WERI-Rb-1 (cell line): Measurements from ENCODE around the gene CST9L.

Experiments used
- DNase-seq: peaks from one replicate; pipeline ENCODE4 v3.0.0-alpha.2; 2020
- H3K27ac ChIP-seq: fragments of 250-450 bp; sonication (Bioruptor Pico); 2 replicates; pipeline ENCODE4 v1.5.1; 2020; ENCODE audit warnings: mild to moderate bottlenecking, moderate library complexity
- H3K27me3 ChIP-seq: fragments of 250-450 bp; sonication (Bioruptor Pico); 2 replicates; pipeline ENCODE4 v1.5.1; 2021; ENCODE audit warnings: mild to moderate bottlenecking, low read depth, moderate library complexity; ENCODE audit not compliant: insufficient read depth, severe bottlenecking
- H3K36me3 ChIP-seq: fragments of 250-450 bp; sonication (Bioruptor Pico); 2 replicates; pipeline ENCODE4 v1.5.1; 2020; ENCODE audit warnings: mild to moderate bottlenecking, moderate library complexity
- H3K4me3 ChIP-seq: 2 replicates; pipeline ENCODE4 v1.5.1; 2011; ENCODE audit warnings: low read depth, mild to moderate bottlenecking, control low read depth, low read length
- H3K9me3 ChIP-seq: fragments of 250-450 bp; sonication (Bioruptor Pico); 2 replicates; pipeline ENCODE4 v1.5.1; 2021; ENCODE audit warnings: mild to moderate bottlenecking, moderate library complexity; ENCODE audit not compliant: severe bottlenecking
- CTCF ChIP-seq: IDR thresholded peaks from 2 replicates; pipeline ENCODE4 v1.5.1; 2011; ENCODE audit warnings: low read depth, mild to moderate bottlenecking, control low read depth, inconsistent platforms, low read length

CST9L gene, protein sequence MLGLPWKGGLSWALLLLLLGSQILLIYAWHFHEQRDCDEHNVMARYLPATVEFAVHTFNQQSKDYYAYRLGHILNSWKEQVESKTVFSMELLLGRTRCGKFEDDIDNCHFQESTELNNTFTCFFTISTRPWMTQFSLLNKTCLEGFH

GRCh38 chr20:23568320-23568970 lies at the start of gene CST9L:
Gene CST9L, minus strand, starts transcription at chr20:23568484. Its CDS starts 34 bp downstream, at chr20:23568450.
- TF ChIP-seq CTCF, result no peak
- Histone ChIP-seq H3K27ac (no peak within 1 kb of the TSS), H3K4me3 (no peak within 1 kb of the TSS), H3K27me3 (peaks cover 6% of the 10 kb centered on the region), H3K36me3 (no peaks in the 10 kb centered on the region), H3K9me3 (no peaks in the 10 kb centered on the region)
- DNase-seq, result no peak

GRCh38 chr20:23614163-23614562 lies 45.9 kb upstream of the CST9L start:
- Histone ChIP-seq H3K9me3 (no peaks in the 10 kb centered on the region), H3K36me3 (no peaks in the 10 kb centered on the region), H3K27me3 (no peaks in the 10 kb centered on the region), H3K27ac (no peak overlapping the region), H3K4me3 (no peak overlapping the region)
- TF ChIP-seq CTCF, result no peak
- DNase-seq, result no peak

GRCh38 chr20:23613676-23614075 lies 45.4 kb upstream of the CST9L start:
- Histone ChIP-seq H3K27me3 (no peaks in the 10 kb centered on the region), H3K9me3 (no peaks in the 10 kb centered on the region), H3K27ac (0 out of 2 replicates have a peak overlapping the region, but pooled peaks have one; percentile 32), H3K36me3 (no peaks in the 10 kb centered on the region), H3K4me3 (no peak overlapping the region)
- no peak for DNase-seq
- TF ChIP-seq CTCF, result no peak

DNA sequence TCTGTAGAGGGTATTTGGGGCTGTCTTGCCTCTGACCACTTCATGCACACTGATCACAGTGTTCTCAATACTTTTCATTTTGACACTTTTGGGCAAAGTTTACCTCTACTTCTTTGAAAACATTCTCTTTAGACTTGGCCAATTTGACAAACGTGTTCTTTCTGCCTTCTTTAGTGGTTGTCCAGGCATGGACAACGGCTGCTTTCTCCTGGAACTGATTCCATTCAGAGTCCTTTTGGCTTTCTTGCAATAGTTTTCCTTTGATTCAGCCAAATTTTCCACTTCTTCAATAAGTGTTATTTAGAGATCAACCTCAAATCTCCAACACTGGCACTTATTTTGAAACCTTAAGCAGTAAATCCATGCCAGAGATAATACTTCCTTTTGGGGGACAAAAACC lies 44.1 kb upstream of the CST9L start:
- Histone ChIP-seq H3K27ac (no peak overlapping the region), H3K9me3 (no peaks in the 10 kb centered on the region), H3K27me3 (no peaks in the 10 kb centered on the region), H3K36me3 (no peaks in the 10 kb centered on the region), H3K4me3 (no peak overlapping the region)
- TF ChIP-seq CTCF, result no peak
- no peak for DNase-seq

- Histone ChIP-seq H3K27ac (no peak overlapping the region), H3K9me3 (no peaks in the 10 kb centered on the region), H3K4me3 (no peak overlapping the region), H3K36me3 (no peaks in the 10 kb centered on the region), H3K27me3 (no peaks in the 10 kb centered on the region)
- TF ChIP-seq CTCF, result no peak
- DNase-seq, result no peak
Observed at GRCh38 chr20:23609486-23610109, 41.3 kb upstream of the CST9L start.
